ENCODE results near the gene TRNP1. TPM values are rescaled to one million over a fixed set of nuclear protein-coding genes. Genes with fewer than 3 reads are reported as not detected.

Gene TRNP1, protein sequence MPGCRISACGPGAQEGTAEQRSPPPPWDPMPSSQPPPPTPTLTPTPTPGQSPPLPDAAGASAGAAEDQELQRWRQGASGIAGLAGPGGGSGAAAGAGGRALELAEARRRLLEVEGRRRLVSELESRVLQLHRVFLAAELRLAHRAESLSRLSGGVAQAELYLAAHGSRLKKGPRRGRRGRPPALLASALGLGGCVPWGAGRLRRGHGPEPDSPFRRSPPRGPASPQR
- 119 and 188 TPM in 2 replicates for total RNA-seq

DNA sequence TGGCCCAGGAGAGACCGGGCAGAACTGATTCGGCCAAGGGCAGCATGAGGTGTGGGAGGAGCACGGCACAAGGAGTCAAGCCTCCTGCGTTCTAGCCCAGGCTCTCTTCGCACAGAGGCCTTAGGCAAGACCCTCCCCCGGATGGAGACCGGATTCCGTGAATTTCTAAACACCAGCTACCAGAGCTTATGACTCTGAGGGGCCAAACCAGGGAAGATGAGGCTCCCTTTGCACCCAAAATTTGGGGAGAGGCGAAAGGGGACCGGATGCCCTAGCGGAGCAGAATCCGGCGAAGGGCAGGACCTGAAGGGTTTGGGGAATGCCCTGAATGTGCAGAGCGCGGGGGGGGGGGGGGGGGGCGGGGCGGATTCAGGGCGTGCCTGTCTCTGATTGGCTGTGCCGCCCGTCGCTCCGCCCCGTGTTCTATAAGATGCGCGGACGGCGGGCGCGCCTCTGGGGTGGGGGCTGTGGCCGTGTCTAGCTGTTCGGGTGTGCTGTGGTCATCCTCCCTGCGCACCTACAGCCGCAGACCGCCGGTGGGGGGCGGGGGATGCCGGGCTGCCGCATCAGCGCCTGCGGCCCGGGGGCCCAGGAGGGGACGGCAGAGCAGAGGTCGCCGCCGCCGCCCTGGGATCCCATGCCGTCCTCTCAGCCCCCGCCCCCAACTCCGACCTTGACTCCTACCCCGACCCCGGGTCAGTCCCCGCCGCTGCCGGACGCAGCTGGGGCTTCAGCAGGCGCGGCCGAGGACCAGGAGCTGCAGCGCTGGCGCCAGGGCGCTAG, at the start of gene TRNP1:
Gene TRNP1 (plus strand): TSS at position 456 of the 783 bp plus-strand sequence. CDS start 95 bp downstream, at position 551.

DNA sequence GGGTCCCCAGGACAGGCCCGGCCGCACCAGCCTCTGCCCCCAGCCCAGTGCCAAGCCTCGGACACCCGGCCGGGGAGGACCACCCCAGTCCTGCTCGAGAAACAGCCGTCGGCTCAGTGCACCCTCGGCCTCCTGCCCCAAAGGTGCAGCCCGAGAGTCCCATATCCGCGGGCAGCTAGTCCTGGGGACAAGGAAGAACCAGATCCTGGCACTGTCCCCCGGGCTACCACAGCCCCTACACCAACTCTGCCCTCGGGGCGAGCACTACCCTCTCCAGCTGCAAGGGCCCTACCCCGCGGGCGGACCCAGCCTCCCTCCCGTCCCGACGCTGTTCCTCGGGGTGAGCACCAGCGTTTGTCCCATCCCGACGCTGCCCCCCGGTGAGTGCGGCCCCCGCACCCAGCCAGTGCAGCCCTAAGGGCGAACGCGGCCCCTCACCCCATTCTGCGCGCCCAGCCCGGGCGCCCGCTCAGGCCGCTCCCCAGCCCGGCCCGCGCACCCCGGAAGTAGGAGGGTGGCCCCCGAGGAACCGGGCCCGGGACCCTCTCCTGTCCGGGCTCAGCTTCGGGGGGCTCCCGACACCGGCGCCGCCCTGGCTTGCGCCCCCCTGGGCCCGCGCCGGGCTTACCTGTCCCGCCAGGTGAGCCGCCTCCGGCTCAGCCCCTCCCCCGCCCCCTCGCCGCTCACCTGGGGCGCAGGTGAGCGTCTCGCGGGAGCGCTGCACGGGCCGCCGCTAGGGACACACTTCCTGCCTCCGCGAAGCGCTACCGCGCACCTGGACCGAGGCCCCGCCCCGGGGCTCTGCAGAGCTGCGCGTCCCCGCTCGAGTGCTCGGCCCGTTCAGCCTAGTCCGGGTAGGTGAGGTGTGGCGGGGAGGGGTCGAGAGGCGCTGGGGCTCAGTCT, 33.5 kb upstream of the TRNP1 start, which contains the start of gene KDF1:
Gene KDF1 (minus strand): TSS at position 747 of the 903 bp plus-strand sequence. CDS start 8,088 bp downstream, outside the sequence.

Other genes with a start within 250 kb of the TRNP1 start
- gene PIGV, start 205.7 kb upstream of the TRNP1 start, total RNA-seq: 15.2 and 26.5 TPM in 2 replicates
- 27.3 and 27.7 TPM in 2 replicates for gene ZDHHC18, start 167.0 kb upstream of the TRNP1 start, total RNA-seq
- 0.29 and 0.35 TPM in 2 replicates for gene SFN, start 130.5 kb upstream of the TRNP1 start, total RNA-seq
- gene GPN2, start 103.4 kb upstream of the TRNP1 start, total RNA-seq: 16.0 and 18.2 TPM in 2 replicates
- gene GPATCH3, start 93.2 kb upstream of the TRNP1 start, total RNA-seq: 9.8 and 14.7 TPM in 2 replicates
- gene NR0B2, start 79.7 kb upstream of the TRNP1 start, total RNA-seq: not detected in 2 replicates
- gene NUDC, start 71.9 kb upstream of the TRNP1 start, total RNA-seq: 90.2 and 98.4 TPM in 2 replicates
- 0.18 and 0.58 TPM in 2 replicates for gene KDF1, start 33.2 kb upstream of the TRNP1 start, total RNA-seq
- gene TENT5B, start 19.2 kb downstream of the TRNP1 start, total RNA-seq: 13.3 and 13.8 TPM in 2 replicates
- gene SLC9A1, start 161.4 kb downstream of the TRNP1 start, total RNA-seq: 11.5 and 16.5 TPM in 2 replicates
- gene WDTC1, start 240.9 kb downstream of the TRNP1 start, total RNA-seq: 23.0 and 24.5 TPM in 2 replicates

Data from myometrial cell (primary cell).